ENCODE results near the gene DNAI4. TPM values are rescaled to one million over a fixed set of nuclear protein-coding genes. Genes with fewer than 3 reads are reported as not detected.

DNAI4 gene
- total RNA-seq, 4 donors from 2014 or later: 6.2 to 26.5 (median 16.8) TPM

DNA sequence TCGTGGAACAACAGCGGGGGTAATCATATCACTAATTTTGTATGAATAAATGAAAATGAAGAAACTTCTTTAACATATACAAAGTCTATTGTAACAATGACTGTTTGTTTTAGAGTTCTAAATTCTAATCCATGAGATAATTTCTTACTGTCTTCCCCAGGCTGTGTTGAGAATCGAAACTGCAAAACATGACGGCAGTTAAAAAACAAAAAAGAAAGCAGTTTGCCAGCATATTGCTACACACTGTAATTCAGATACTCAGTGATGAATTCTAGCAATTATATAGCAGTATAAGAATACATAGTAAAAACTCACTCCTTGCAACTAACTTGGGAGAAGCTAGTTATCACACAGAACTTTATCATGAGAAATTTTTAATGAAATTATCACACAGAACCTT, 145.7 kb downstream of the DNAI4 start:
- H3K4me1 ChIP-seq: no peaks in the 10 kb centered on the region
- H3K27me3 ChIP-seq: no peaks in the 10 kb centered on the region
- in situ Hi-C loops (cut with MboI; ENCODE audit: low pct_ligation_motif_present in 1 of 4, low pct_unique_long_range_greater_than_20kb in 1 of 4, low sequenced_read_pairs in 3 of 4): loop anchor here in 1 of 4 donors (10.0 kb wide), 1 partner anchor 366 kb away; no protein-coding TSS in a partner anchor
- no peak for DNase-seq
- no peak overlapping the region for H3K27ac ChIP-seq
- H3K4me3 ChIP-seq: no peak overlapping the region
- 66 to 76% methylated on average over 4 of the region's 4 CpGs for WGBS, 2 donors (ENCODE audit: low coverage in 1 of 2)
- H3K9me3 ChIP-seq: no peaks in the 10 kb centered on the region
- no peaks in the 10 kb centered on the region for H3K36me3 ChIP-seq
- TF ChIP-seq EP300 (IDR thresholded peaks at IDR 0.05; ENCODE audit: low read depth) (no peak), POLR2A (IDR thresholded peaks at IDR 0.05) (no peak), POLR2AphosphoS5 (IDR thresholded peaks at IDR 0.05) (no peak), CTCF (IDR thresholded peaks at IDR 0.05) (no peak)
- intact Hi-C loops (cut with DNase I; ENCODE audit: low total_unique reads): no loop called here

GRCh38 chr1:66778266-66778665, 146.4 kb downstream of the DNAI4 start:
- no peaks in the 10 kb centered on the region for H3K27me3 ChIP-seq
- WGBS, 2 donors (ENCODE audit: low coverage in 1 of 2): 75 to 84% methylated on average over 4 of the region's 4 CpGs
- H3K36me3 ChIP-seq: no peaks in the 10 kb centered on the region
- no peaks in the 10 kb centered on the region for H3K9me3 ChIP-seq
- no peak overlapping the region for H3K4me3 ChIP-seq
- in situ Hi-C loops (cut with MboI; ENCODE audit: low pct_ligation_motif_present in 1 of 4, low pct_unique_long_range_greater_than_20kb in 1 of 4, low sequenced_read_pairs in 3 of 4): loop anchor here in 1 of 4 donors (10.0 kb wide), 1 partner anchor 367 kb away; no protein-coding TSS in a partner anchor
- intact Hi-C loops (cut with DNase I; ENCODE audit: low total_unique reads): no loop called here
- TF ChIP-seq EP300 (IDR thresholded peaks at IDR 0.05; ENCODE audit: low read depth) (no peak), POLR2AphosphoS5 (IDR thresholded peaks at IDR 0.05) (no peak), POLR2A (IDR thresholded peaks at IDR 0.05) (no peak), CTCF (IDR thresholded peaks at IDR 0.05) (no peak)
- no peak for DNase-seq
- no peak overlapping the region for H3K27ac ChIP-seq
- H3K4me1 ChIP-seq: no peaks in the 10 kb centered on the region

- Histone ChIP-seq H3K4me3 (no peak overlapping the region), H3K27ac (no peak overlapping the region), H3K27me3 (no peaks in the 10 kb centered on the region), H3K36me3 (no peaks in the 10 kb centered on the region), H3K4me1 (no peaks in the 10 kb centered on the region), H3K9me3 (no peaks in the 10 kb centered on the region)
- WGBS, 2 donors (ENCODE audit: low coverage in 1 of 2): 63 to 84% methylated on average over 2 to 3 of the region's 3 CpGs
- intact Hi-C loops (cut with DNase I; ENCODE audit: low total_unique reads): no loop called here
- no peak for DNase-seq
- TF ChIP-seq POLR2A (IDR thresholded peaks at IDR 0.05) (no peak), EP300 (IDR thresholded peaks at IDR 0.05; ENCODE audit: low read depth) (no peak), CTCF (IDR thresholded peaks at IDR 0.05) (no peak), POLR2AphosphoS5 (IDR thresholded peaks at IDR 0.05) (no peak)
- in situ Hi-C loops (cut with MboI; ENCODE audit: low pct_ligation_motif_present in 1 of 4, low pct_unique_long_range_greater_than_20kb in 1 of 4, low sequenced_read_pairs in 3 of 4): loop anchor here in 1 of 4 donors (10.0 kb wide), 1 partner anchor 367 kb away; no protein-coding TSS in a partner anchor
These were observed 146.8 kb downstream of the DNAI4 start for GRCh38 chr1:66777831-66778230.

DNA sequence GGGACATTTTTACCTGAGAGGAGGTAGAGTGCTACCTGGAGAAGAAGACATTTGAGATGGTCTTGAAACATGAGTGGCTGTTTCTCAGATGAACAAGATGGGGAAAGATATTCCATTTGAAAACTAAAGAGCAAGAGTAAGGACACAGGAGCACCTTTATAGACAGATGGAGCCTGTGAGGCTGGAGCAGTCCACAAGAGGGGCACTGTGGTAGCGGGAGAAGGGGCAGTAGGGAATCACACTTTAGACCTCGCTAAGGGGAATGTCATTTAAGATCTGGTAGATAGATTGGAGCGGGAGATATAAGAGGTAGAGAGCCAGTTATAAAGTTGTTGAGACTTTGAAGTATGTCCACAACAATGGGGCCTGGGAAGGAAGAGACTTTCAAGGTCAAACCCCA, 149.0 kb downstream of the DNAI4 start:
- 95 to 96% methylated on average over 3 of the region's 3 CpGs for WGBS, 2 donors (ENCODE audit: low coverage in 1 of 2)
- Histone ChIP-seq H3K9me3 (no peaks in the 10 kb centered on the region), H3K4me3 (no peak overlapping the region), H3K27me3 (no peaks in the 10 kb centered on the region), H3K27ac (no peak overlapping the region), H3K4me1 (no peaks in the 10 kb centered on the region), H3K36me3 (no peaks in the 10 kb centered on the region)
- TF ChIP-seq POLR2A (IDR thresholded peaks at IDR 0.05) (no peak), EP300 (IDR thresholded peaks at IDR 0.05; ENCODE audit: low read depth) (no peak), POLR2AphosphoS5 (IDR thresholded peaks at IDR 0.05) (no peak), CTCF (IDR thresholded peaks at IDR 0.05) (no peak)
- in situ Hi-C loops (cut with MboI; ENCODE audit: low pct_ligation_motif_present in 1 of 4, low pct_unique_long_range_greater_than_20kb in 1 of 4, low sequenced_read_pairs in 3 of 4) (loop anchor here in 1 of 4 donors (10.0 kb wide), 1 partner anchor 369 kb away; no protein-coding TSS in a partner anchor), intact Hi-C loops (cut with DNase I; ENCODE audit: low total_unique reads) (no loop called here)
- no peak for DNase-seq

All from transverse colon (tissue), 4 donors.